ENCODE measurements around the gene BCO2.

Gene BCO2

GRCh38 chr11:112200252-112200651 is 24.9 kb downstream of the BCO2 start:
- H3K9ac ChIP-seq, result no peak overlapping the region
- no peaks in the 10 kb centered on the region for H4K20me1 ChIP-seq (ENCODE audit: insufficient read depth)
- no peak overlapping the region for H2AFZ ChIP-seq (ENCODE audit: low read depth)
- no peaks in the 10 kb centered on the region for H3K79me2 ChIP-seq (ENCODE audit: insufficient read depth, low read depth)
- H3K27me3 ChIP-seq (ENCODE audit: insufficient read depth, low read depth), result no peaks in the 10 kb centered on the region
- H3K27ac ChIP-seq, result no peak overlapping the region
- H3K4me2 ChIP-seq, result no peak overlapping the region
- no peaks in the 10 kb centered on the region for H3K36me3 ChIP-seq (ENCODE audit: insufficient read depth)
- H3K4me1 ChIP-seq (ENCODE audit: low read depth, poor library complexity, severe bottlenecking), result no peaks in the 10 kb centered on the region
- no peak for TF ChIP-seq CTCF (conservative IDR thresholded peaks at IDR 0.05; ENCODE audit: low read depth, low read length)
- H3K4me3 ChIP-seq (IDR thresholded peaks at IDR 0.05; ENCODE audit: insufficient read depth, low read depth, low read length), result no peak overlapping the region

GRCh38 chr11:112206071-112206470 is 30.8 kb downstream of the BCO2 start:
- H3K27ac ChIP-seq, result no peak overlapping the region
- H3K4me3 ChIP-seq (IDR thresholded peaks at IDR 0.05; ENCODE audit: insufficient read depth, low read depth, low read length), result no peak overlapping the region
- no peaks in the 10 kb centered on the region for H3K4me1 ChIP-seq (ENCODE audit: low read depth, poor library complexity, severe bottlenecking)
- no peaks in the 10 kb centered on the region for H4K20me1 ChIP-seq (ENCODE audit: insufficient read depth)
- H3K9ac ChIP-seq, result no peak overlapping the region
- H2AFZ ChIP-seq (ENCODE audit: low read depth), result no peak overlapping the region
- H3K4me2 ChIP-seq, result no peak overlapping the region
- H3K27me3 ChIP-seq (ENCODE audit: insufficient read depth, low read depth), result no peaks in the 10 kb centered on the region
- H3K79me2 ChIP-seq (ENCODE audit: insufficient read depth, low read depth), result no peaks in the 10 kb centered on the region
- TF ChIP-seq CTCF (conservative IDR thresholded peaks at IDR 0.05; ENCODE audit: low read depth, low read length), result no peak
- no peaks in the 10 kb centered on the region for H3K36me3 ChIP-seq (ENCODE audit: insufficient read depth)

GRCh38 chr11:112210890-112211289 is 35.6 kb downstream of the BCO2 start:
- H3K9ac ChIP-seq, result no peak overlapping the region
- no peaks in the 10 kb centered on the region for H3K4me1 ChIP-seq (ENCODE audit: low read depth, poor library complexity, severe bottlenecking)
- H3K4me2 ChIP-seq, result no peak overlapping the region
- H3K36me3 ChIP-seq (ENCODE audit: insufficient read depth), result no peaks in the 10 kb centered on the region
- H2AFZ ChIP-seq (ENCODE audit: low read depth), result no peak overlapping the region
- TF ChIP-seq CTCF (conservative IDR thresholded peaks at IDR 0.05; ENCODE audit: low read depth, low read length), result no peak
- H3K4me3 ChIP-seq (IDR thresholded peaks at IDR 0.05; ENCODE audit: insufficient read depth, low read depth, low read length), result no peak overlapping the region
- H3K27me3 ChIP-seq (ENCODE audit: insufficient read depth, low read depth), result no peaks in the 10 kb centered on the region
- no peaks in the 10 kb centered on the region for H4K20me1 ChIP-seq (ENCODE audit: insufficient read depth)
- H3K27ac ChIP-seq, result no peak overlapping the region
- no peaks in the 10 kb centered on the region for H3K79me2 ChIP-seq (ENCODE audit: insufficient read depth, low read depth)

- Histone ChIP-seq H4K20me1 (ENCODE audit: insufficient read depth) (no peaks in the 10 kb centered on the region), H3K79me2 (ENCODE audit: insufficient read depth, low read depth) (no peaks in the 10 kb centered on the region), H2AFZ (ENCODE audit: low read depth) (no peak overlapping the region), H3K4me1 (ENCODE audit: low read depth, poor library complexity, severe bottlenecking) (no peaks in the 10 kb centered on the region), H3K9ac (no peak overlapping the region), H3K4me2 (no peak overlapping the region), H3K4me3 (IDR thresholded peaks at IDR 0.05; ENCODE audit: insufficient read depth, low read depth, low read length) (no peak overlapping the region), H3K36me3 (ENCODE audit: insufficient read depth) (no peaks in the 10 kb centered on the region), H3K27ac (no peak overlapping the region), H3K27me3 (ENCODE audit: insufficient read depth, low read depth) (no peaks in the 10 kb centered on the region)
- TF ChIP-seq CTCF (conservative IDR thresholded peaks at IDR 0.05; ENCODE audit: low read depth, low read length), result no peak
Observed at GRCh38 chr11:112211536-112211935, 36.2 kb downstream of the BCO2 start.

- H3K27me3 ChIP-seq (ENCODE audit: insufficient read depth, low read depth), result no peaks in the 10 kb centered on the region
- no peak for TF ChIP-seq CTCF (conservative IDR thresholded peaks at IDR 0.05; ENCODE audit: low read depth, low read length)
Observed at GRCh38 chr11:112212290-112212689, 37.0 kb downstream of the BCO2 start.

More at GRCh38 chr11:112212290-112212689, 37.0 kb downstream of the BCO2 start:
- no peaks in the 10 kb centered on the region for H3K79me2 ChIP-seq (ENCODE audit: insufficient read depth, low read depth)
- H3K4me1 ChIP-seq (ENCODE audit: low read depth, poor library complexity, severe bottlenecking), result no peaks in the 10 kb centered on the region
- H3K9ac ChIP-seq, result no peak overlapping the region
- no peak overlapping the region for H3K4me2 ChIP-seq
- no peak overlapping the region for H3K4me3 ChIP-seq (IDR thresholded peaks at IDR 0.05; ENCODE audit: insufficient read depth, low read depth, low read length)
- H4K20me1 ChIP-seq (ENCODE audit: insufficient read depth), result no peaks in the 10 kb centered on the region
- H3K27ac ChIP-seq, result no peak overlapping the region
- no peak overlapping the region for H2AFZ ChIP-seq (ENCODE audit: low read depth)
- H3K36me3 ChIP-seq (ENCODE audit: insufficient read depth), result no peaks in the 10 kb centered on the region

Measured in KMS-11 (cell line).